Natural killer cell (primary cell): Measurements from ENCODE around the gene LENG1. TPM values are rescaled to one million over a fixed set of nuclear protein-coding genes. Genes with fewer than 3 reads are reported as not detected.

Experiments used
- ATAC-seq, 3 donors: fragments of 150-1000 bp in 2 of 3; fragments of 200-7000 bp in 1 of 3; cut with Tn5 transposase; 1 replicate in 1 of 3; 2 replicates in 2 of 3; pipeline ENCODE4 v1.10.0; 2021; ENCODE audit warnings: mild to moderate bottlenecking in 2 of 3, moderate library complexity in 2 of 3
- DNase-seq, 2 donors: peaks; one replicate each; pipeline versions ENCODE4 v3.0.0 to v3.0.0-alpha.2; 2013 to 2021; ENCODE audit warnings: mixed read lengths in 1 of 2
- H3K27ac ChIP-seq: one replicate; pipeline ENCODE4 v1.5.1; 2013; ENCODE audit warnings: mild to moderate bottlenecking, low read length
- H3K27me3 ChIP-seq: one replicate; pipeline ENCODE4 v1.6.1; 2013; ENCODE audit warnings: low read length; ENCODE audit not compliant: control insufficient read depth, insufficient read depth
- H3K36me3 ChIP-seq: one replicate; pipeline ENCODE4 v1.6.1; 2013; ENCODE audit warnings: low read length; ENCODE audit not compliant: control insufficient read depth, insufficient read depth
- H3K4me1 ChIP-seq: one replicate; pipeline ENCODE4 v1.6.1; 2013; ENCODE audit warnings: low read length; ENCODE audit not compliant: control insufficient read depth, insufficient read depth
- H3K4me3 ChIP-seq: one replicate; pipeline ENCODE4 v1.5.1; 2013; ENCODE audit warnings: low read length
- H3K9me3 ChIP-seq: one replicate; pipeline ENCODE4 v1.6.1; 2013; ENCODE audit warnings: low read length; ENCODE audit not compliant: control insufficient read depth, insufficient read depth
- H3K27ac Mint-ChIP-seq, 2 donors: one replicate each; pipeline ENCODE4 v1.8.0; 2022; ENCODE audit warnings: mild to moderate bottlenecking in 2 of 2, mixed read lengths in 2 of 2, moderate library complexity in 1 of 2
- H3K27me3 Mint-ChIP-seq, 2 donors: one replicate each; pipeline ENCODE4 v1.8.0; 2022; ENCODE audit warnings: low read depth in 2 of 2, mixed read lengths in 2 of 2
- H3K36me3 Mint-ChIP-seq: one replicate; pipeline ENCODE4 v1.8.0; 2022; ENCODE audit warnings: mixed read lengths
- H3K4me1 Mint-ChIP-seq, 2 donors: one replicate each; pipeline ENCODE4 v1.8.0; 2022; ENCODE audit warnings: mixed read lengths in 2 of 2
- H3K4me3 Mint-ChIP-seq: one replicate; pipeline ENCODE4 v1.8.0; 2022; ENCODE audit warnings: mild to moderate bottlenecking, moderate library complexity, mixed read lengths
- H3K9me3 Mint-ChIP-seq, 2 donors: one replicate each; pipeline ENCODE4 v1.8.0; 2022; ENCODE audit warnings: mixed read lengths in 2 of 2
- WGBS: methylation state at CpG from one replicate; pipeline ENCODE4 v1.1.7; 2013; ENCODE audit warnings: missing lambda C conversion rate; ENCODE audit not compliant: insufficient coverage; 5-methylcytosine and 5-hydroxymethylcytosine counted together
- intact Hi-C: fragments of 100-400 bp; cut with micrococcal nuclease; formaldehyde crosslinking; loops from one replicate; pipeline ENCODE4 v1.14.2; 2022
- total RNA-seq, 4 donors: library from RNA; stranded (reverse); fragments of 120-200 nt in 1 of 4; gene quantifications; one replicate each; pipeline versions ENCODE4 v1.2.3 to v1.2.4, GENCODE V29; 2013 to 2022
- TF ChIP-seq, protein P1 (sequence below): fragments of 200-600 bp; IDR thresholded peaks from one replicate; pipeline ENCODE4 v1.8.0; 2022; ENCODE audit warnings: antibody characterized with exemption

Gene LENG1
- total RNA-seq, result 1 to 10 TPM; 8.3 to 9.4 (median 9.1) TPM
- total RNA-seq (2013), result 18.5 TPM

GRCh38 chr19:54159352-54160181, at the start of gene LENG1:
LENG1 (minus strand) TSS chr19:54159721; CDS start chr19:54159695, 26 bp downstream.
- Histone ChIP-seq H3K4me3 (peak within 1 kb of the TSS; percentile 71), H3K27me3 (no peaks in the 10 kb centered on the region), H3K9me3 (no peaks in the 10 kb centered on the region), H3K36me3 (peaks cover 32% of the 10 kb centered on the region), H3K27ac (peak within 1 kb of the TSS; percentile 86), H3K4me1 (peaks cover 58% of the 10 kb centered on the region)
- Mint-ChIP-seq H3K9me3 (no peaks in the 10 kb centered on the region), H3K27ac (peak within 1 kb of the TSS; percentile 99 to 100), H3K27me3 (no peaks in the 10 kb centered on the region), H3K4me1 (peaks cover 54 to 65% of the 10 kb centered on the region in 2 donors), H3K36me3 (no peaks in the 10 kb centered on the region), H3K4me3 (peak within 1 kb of the TSS; percentile 100)
- ATAC-seq, result peak; percentile 82 to 94 (median 86)
- intact Hi-C loops, result loop anchor here (1.0 kb wide), 2 partner anchors 22 to 44 kb away; partner anchors contain the start of genes CNOT3, PRPF31 and TFPT
- TF ChIP-seq, protein P1, sequence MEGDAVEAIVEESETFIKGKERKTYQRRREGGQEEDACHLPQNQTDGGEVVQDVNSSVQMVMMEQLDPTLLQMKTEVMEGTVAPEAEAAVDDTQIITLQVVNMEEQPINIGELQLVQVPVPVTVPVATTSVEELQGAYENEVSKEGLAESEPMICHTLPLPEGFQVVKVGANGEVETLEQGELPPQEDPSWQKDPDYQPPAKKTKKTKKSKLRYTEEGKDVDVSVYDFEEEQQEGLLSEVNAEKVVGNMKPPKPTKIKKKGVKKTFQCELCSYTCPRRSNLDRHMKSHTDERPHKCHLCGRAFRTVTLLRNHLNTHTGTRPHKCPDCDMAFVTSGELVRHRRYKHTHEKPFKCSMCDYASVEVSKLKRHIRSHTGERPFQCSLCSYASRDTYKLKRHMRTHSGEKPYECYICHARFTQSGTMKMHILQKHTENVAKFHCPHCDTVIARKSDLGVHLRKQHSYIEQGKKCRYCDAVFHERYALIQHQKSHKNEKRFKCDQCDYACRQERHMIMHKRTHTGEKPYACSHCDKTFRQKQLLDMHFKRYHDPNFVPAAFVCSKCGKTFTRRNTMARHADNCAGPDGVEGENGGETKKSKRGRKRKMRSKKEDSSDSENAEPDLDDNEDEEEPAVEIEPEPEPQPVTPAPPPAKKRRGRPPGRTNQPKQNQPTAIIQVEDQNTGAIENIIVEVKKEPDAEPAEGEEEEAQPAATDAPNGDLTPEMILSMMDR, result peak; percentile 17
- 0% methylated on average over 72 of the region's 72 CpGs for WGBS
- peak; percentile 97 to 100 for DNase-seq

DNA sequence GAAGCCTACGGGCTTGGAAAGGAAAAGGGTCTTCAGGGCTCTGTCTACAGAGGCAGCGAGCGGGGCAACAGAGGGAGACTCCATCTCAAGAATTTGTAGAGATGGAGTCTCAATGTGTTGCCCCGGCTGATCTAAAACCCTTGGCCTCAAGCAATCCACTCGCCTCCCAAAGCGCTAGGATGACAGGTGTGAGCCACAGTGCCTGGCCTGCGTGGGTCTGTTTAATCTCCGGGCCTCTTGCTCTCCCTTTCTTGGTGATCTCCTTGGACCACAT, 49.2 kb upstream of the LENG1 start:
- Mint-ChIP-seq H3K27ac (peak overlapping the region; percentile 71 to 94), H3K4me3 (no peak overlapping the region), H3K36me3 (peaks cover 7% of the 10 kb centered on the region), H3K4me1 (peaks cover 43 to 47% of the 10 kb centered on the region in 2 donors), H3K27me3 (no peaks in the 10 kb centered on the region), H3K9me3 (no peaks in the 10 kb centered on the region)
- intact Hi-C loops, result no loop called here
- Histone ChIP-seq H3K4me1 (peaks cover 70% of the 10 kb centered on the region), H3K36me3 (peaks cover 47% of the 10 kb centered on the region), H3K27ac (peak overlapping the region; percentile 67), H3K27me3 (no peaks in the 10 kb centered on the region), H3K4me3 (no peak overlapping the region), H3K9me3 (no peaks in the 10 kb centered on the region)
- DNase-seq (no peak), ATAC-seq (no peak)
- TF ChIP-seq, protein P1, result no peak
- WGBS, result 89% methylated on average over 8 of the region's 8 CpGs

DNA sequence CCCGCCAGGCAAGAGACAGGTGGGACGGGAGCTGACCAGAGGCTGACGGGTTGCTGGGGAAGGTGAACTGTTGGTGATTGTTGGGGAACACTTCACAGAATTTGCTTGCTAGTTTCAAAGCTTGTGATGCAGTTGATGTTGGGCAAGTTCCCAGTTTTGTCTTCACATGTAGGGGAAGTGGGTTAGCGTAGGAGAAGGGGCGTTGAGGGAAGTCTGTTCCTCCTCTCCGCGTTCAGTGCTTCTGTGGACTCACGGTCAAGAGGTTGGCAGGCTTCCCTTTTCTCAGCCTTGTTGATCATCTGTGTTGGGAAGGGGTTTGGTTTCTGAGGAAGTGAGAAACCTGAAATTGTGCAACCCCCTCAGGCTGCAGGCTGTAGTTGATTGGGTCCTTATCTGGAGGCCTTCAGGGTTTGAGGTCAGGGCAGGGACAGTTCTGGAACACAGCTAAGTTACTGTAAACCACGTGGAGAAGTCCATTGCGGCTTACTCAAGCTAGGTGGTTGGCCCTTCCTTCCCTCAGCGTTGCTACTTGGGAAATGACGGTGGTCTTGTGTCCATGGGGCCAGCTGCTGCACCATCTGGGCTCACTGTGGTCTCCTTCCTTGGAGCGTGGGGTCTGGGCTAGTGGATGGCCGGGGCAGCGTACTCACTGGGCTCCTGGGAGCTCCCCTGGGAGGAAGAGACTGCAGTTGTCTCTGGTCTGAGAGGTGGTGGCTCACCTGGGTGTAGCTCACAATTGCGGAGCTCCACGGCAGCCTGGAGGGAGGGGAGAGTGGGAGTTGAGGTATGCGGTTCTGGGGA, 48.7 kb upstream of the LENG1 start:
- H3K27ac Mint-ChIP-seq, result peak overlapping the region; percentile 71 to 94
- intact Hi-C loops, result no loop called here
- Histone ChIP-seq H3K9me3 (no peaks in the 10 kb centered on the region), H3K4me3 (no peak overlapping the region), H3K36me3 (peaks cover 52% of the 10 kb centered on the region), H3K27ac (peak overlapping the region; percentile 67), H3K27me3 (no peaks in the 10 kb centered on the region), H3K4me1 (peaks cover 76% of the 10 kb centered on the region)
- peak overlapping the region; percentile 53 for H3K4me3 Mint-ChIP-seq
- 39% methylated on average over 18 of the region's 18 CpGs for WGBS
- no peaks in the 10 kb centered on the region for H3K9me3 Mint-ChIP-seq
- H3K36me3 Mint-ChIP-seq, result peaks cover 7% of the 10 kb centered on the region
- H3K27me3 Mint-ChIP-seq, result no peaks in the 10 kb centered on the region
- TF ChIP-seq, protein P1, result no peak
- ATAC-seq (peak in 1 of 3 donors; percentile 58), DNase-seq (peak in 1 of 2 donors; percentile 70)
- H3K4me1 Mint-ChIP-seq, result peaks cover 46 to 50% of the 10 kb centered on the region in 2 donors
